Temporal lobe (tissue), 1 donor: Measurements from ENCODE around the gene ANO7. TPM values are rescaled to one million over a fixed set of nuclear protein-coding genes. Genes with fewer than 3 reads are reported as not detected.

Source experiments
- total RNA-seq: library from RNA; depleted of rRNA; stranded (reverse); fragments of >200 nt; gene quantifications from one replicate; pipeline ENCODE4 v1.2.3, GENCODE V29; 2014

The ANO7 gene
- total RNA-seq, 1 donor from 2014 or later, result 0.25 TPM

Other genes starting within 250 kb of the ANO7 start
- gene SNED1, start 190.1 kb upstream of the ANO7 start, total RNA-seq, result 3.2 TPM
- 25.3 TPM for gene MTERF4, start 86.4 kb upstream of the ANO7 start, total RNA-seq
- 13.8 TPM for gene PASK, start 39.2 kb upstream of the ANO7 start, total RNA-seq
- gene PPP1R7, start 38.2 kb upstream of the ANO7 start, total RNA-seq, result 27.0 TPM
- 122 TPM for gene HDLBP, start 127.0 kb downstream of the ANO7 start, total RNA-seq
- 202 TPM for gene SEPTIN2, start 127.2 kb downstream of the ANO7 start, total RNA-seq
- gene FARP2, start 167.6 kb downstream of the ANO7 start, total RNA-seq, result 23.1 TPM